Activated CD4-positive, alpha-beta T cell treated with anti-CD3 and anti-CD28 coated beads for 36 hours (primary cell): ENCODE data around the gene TROAP. TPM values are rescaled to one million over a fixed set of nuclear protein-coding genes. Genes with fewer than 3 reads are reported as not detected.

Experiments used
- ATAC-seq: fragments of 200-7000 bp; cut with Tn5 transposase; one replicate; pipeline ENCODE4 v1.10.0; 2021; ENCODE audit warnings: mild to moderate bottlenecking, moderate library complexity
- CTCF ChIA-PET: fragments of 350-600 bp; sonication (Branson Sonifier 250); formaldehyde crosslinking; loops from one replicate; lab custom pipeline; 2021; ENCODE audit warnings: antibody characterized with exemption; lab: Charles Lee
- POLR2A ChIA-PET: fragments of 350-600 bp; sonication (Branson Sonifier 250); formaldehyde crosslinking; loops from one replicate; lab custom pipeline; 2021; ENCODE audit warnings: antibody characterized with exemption, inconsistent platforms; lab: Charles Lee
- DNase-seq: peaks from one replicate; pipeline ENCODE4 v3.0.0-alpha.2; 2020
- H3K27ac Mint-ChIP-seq: one replicate; pipeline ENCODE4 v1.8.0; 2021; ENCODE audit warnings: mixed read lengths
- H3K27me3 Mint-ChIP-seq: one replicate; pipeline ENCODE4 v1.8.0; 2021; ENCODE audit warnings: mixed read lengths
- H3K36me3 Mint-ChIP-seq: one replicate; pipeline ENCODE4 v1.8.0; 2021; ENCODE audit warnings: low read depth, mixed read lengths
- H3K4me1 Mint-ChIP-seq: one replicate; pipeline ENCODE4 v1.8.0; 2021; ENCODE audit warnings: mixed read lengths
- H3K4me3 Mint-ChIP-seq: one replicate; pipeline ENCODE4 v1.8.0; 2021; ENCODE audit warnings: mild to moderate bottlenecking, moderate library complexity, mixed read lengths
- H3K9me3 Mint-ChIP-seq: one replicate; pipeline ENCODE4 v1.8.0; 2021; ENCODE audit warnings: low read depth, mixed read lengths
- intact Hi-C, 2 experiments: fragments of 100-400 bp; cut with DNase I in 1 of 2; cut with micrococcal nuclease in 1 of 2; formaldehyde crosslinking; loops; one replicate each; pipeline versions ENCODE4 v1.14.2 to v1.15.1; 2022 to 2024; cut with DNase I, micrococcal nuclease
- total RNA-seq, 2 experiments: library from RNA; stranded (reverse); gene quantifications; one replicate each; pipeline ENCODE4 v1.2.3, GENCODE V29; 2021

Gene TROAP
- total RNA-seq, 2 experiments from 2014 or later, result 64.5 to 84.3 TPM

- no peak within 1 kb of the TSS for H3K27ac Mint-ChIP-seq
- peak; percentile 92 for DNase-seq
- no peaks in the 10 kb centered on the region for H3K9me3 Mint-ChIP-seq
- ChIA-PET CTCF (interaction anchor here (0.6 to 1.9 kb wide), 11 partner anchors 10 to 1326 kb away, joined by 3 to 13 read pairs (median 3); partner anchors contain the start of genes PRPH and TROAP), POLR2A (no interaction called here)
- intact Hi-C loops, result loop anchor here in 1 of 2 experiments (1.0 kb wide), 2 partner anchors 40 to 49 kb away; no protein-coding TSS in a partner anchor
- peaks cover 25% of the 10 kb centered on the region for H3K4me1 Mint-ChIP-seq
- peak within 1 kb of the TSS; percentile 34 for H3K4me3 Mint-ChIP-seq
- peak; percentile 82 for ATAC-seq
- peaks cover 75% of the 10 kb centered on the region for H3K27me3 Mint-ChIP-seq
- H3K36me3 Mint-ChIP-seq, result peaks cover 2% of the 10 kb centered on the region
Measured at GRCh38 chr12:49336645-49337584, 13.9 kb downstream of the TROAP start, which contains the start of gene C1QL4. Gene C1QL4, minus strand, starts transcription at chr12:49337188. Its CDS starts 711 bp downstream, at chr12:49336477.

GRCh38 chr12:49338830-49339463 lies 15.9 kb downstream of the TROAP start:
- Mint-ChIP-seq H3K9me3 (no peaks in the 10 kb centered on the region), H3K36me3 (no peaks in the 10 kb centered on the region), H3K27ac (no peak overlapping the region), H3K4me3 (no peak overlapping the region), H3K27me3 (peaks cover 68% of the 10 kb centered on the region), H3K4me1 (peaks cover 35% of the 10 kb centered on the region)
- no peak for DNase-seq
- no peak for ATAC-seq
- intact Hi-C loops, result no loop called here
- CTCF ChIA-PET, result interaction anchor here (0.7 to 1.5 kb wide), 9 partner anchors 9 to 65 kb away, joined by 3 to 7 read pairs (median 3); partner anchors contain the start of genes PRPH and TROAP
- POLR2A ChIA-PET, result no interaction called here

- H3K4me3 Mint-ChIP-seq, result no peak overlapping the region
- POLR2A ChIA-PET, result no interaction called here
- no peak overlapping the region for H3K27ac Mint-ChIP-seq
- peaks cover 70% of the 10 kb centered on the region for H3K27me3 Mint-ChIP-seq
- no peaks in the 10 kb centered on the region for H3K36me3 Mint-ChIP-seq
- intact Hi-C loops, result no loop called here
- DNase-seq (no peak), ATAC-seq (no peak)
- H3K9me3 Mint-ChIP-seq, result no peaks in the 10 kb centered on the region
- CTCF ChIA-PET, result interaction anchor here (0.7 to 1.5 kb wide), 7 partner anchors 17 to 65 kb away, joined by 3 to 6 read pairs (median 3); partner anchors contain the start of genes PRPH and TROAP
- H3K4me1 Mint-ChIP-seq, result peaks cover 37% of the 10 kb centered on the region
Measured at GRCh38 chr12:49339464-49339861, 16.4 kb downstream of the TROAP start.

- peaks cover 38% of the 10 kb centered on the region for H3K4me1 Mint-ChIP-seq
- CTCF ChIA-PET, result interaction anchor here (1.1 to 3.8 kb wide), 7 partner anchors 17 to 72 kb away, joined by 3 to 74 read pairs (median 9); partner anchors contain the start of genes PRPH and TROAP
- no peak overlapping the region for H3K4me3 Mint-ChIP-seq
- intact Hi-C loops, result no loop called here
- POLR2A ChIA-PET, result no interaction called here
- peaks cover 65% of the 10 kb centered on the region for H3K27me3 Mint-ChIP-seq
- no peak for DNase-seq
- no peak for ATAC-seq
- no peaks in the 10 kb centered on the region for H3K9me3 Mint-ChIP-seq
- no peaks in the 10 kb centered on the region for H3K36me3 Mint-ChIP-seq
- H3K27ac Mint-ChIP-seq, result no peak overlapping the region
Measured at GRCh38 chr12:49340095-49340870, 17.2 kb downstream of the TROAP start.

- Mint-ChIP-seq H3K9me3 (no peaks in the 10 kb centered on the region), H3K27me3 (peaks cover 67% of the 10 kb centered on the region), H3K4me3 (no peak overlapping the region), H3K27ac (no peak overlapping the region), H3K4me1 (peaks cover 44% of the 10 kb centered on the region), H3K36me3 (no peaks in the 10 kb centered on the region)
- ATAC-seq (no peak), DNase-seq (no peak)
- POLR2A ChIA-PET, result no interaction called here
- intact Hi-C loops, result no loop called here
- CTCF ChIA-PET, result interaction anchor here (0.6 to 3.8 kb wide), 18 partner anchors 8 to 365 kb away, joined by 3 to 74 read pairs (median 9); partner anchors contain the start of genes PRPH, SPATS2 and TROAP
Measured at GRCh38 chr12:49340971-49341776, 18.1 kb downstream of the TROAP start.

GRCh38 chr12:49341777-49342065 lies 18.7 kb downstream of the TROAP start:
- ChIA-PET POLR2A (interaction anchor here (2.2 kb wide), 1 partner anchor 19 kb away, joined by 11 read pairs; the partner anchor contains the start of gene TROAP), CTCF (interaction anchor here (0.6 to 3.8 kb wide), 21 partner anchors 8 to 364 kb away, joined by 3 to 74 read pairs (median 9); partner anchors contain the start of genes PRPH, SPATS2 and TROAP)
- no peak overlapping the region for H3K4me3 Mint-ChIP-seq
- ATAC-seq, result no peak
- intact Hi-C loops, result loop anchor here (1.0 to 2.0 kb wide), 6 partner anchors 18 to 76 kb away; partner anchors contain the start of genes TROAP (in 1 of the 2) and TUBA1C (in 1 of the 2)
- peaks cover 70% of the 10 kb centered on the region for H3K27me3 Mint-ChIP-seq
- no peak overlapping the region for H3K27ac Mint-ChIP-seq
- H3K4me1 Mint-ChIP-seq, result peaks cover 47% of the 10 kb centered on the region
- DNase-seq, result no peak
- H3K36me3 Mint-ChIP-seq, result no peaks in the 10 kb centered on the region
- H3K9me3 Mint-ChIP-seq, result no peaks in the 10 kb centered on the region

- Mint-ChIP-seq H3K27me3 (peaks cover 71% of the 10 kb centered on the region), H3K4me1 (peaks cover 47% of the 10 kb centered on the region), H3K27ac (no peak overlapping the region), H3K4me3 (peak overlapping the region; percentile 47), H3K9me3 (no peaks in the 10 kb centered on the region), H3K36me3 (no peaks in the 10 kb centered on the region)
- intact Hi-C loops, result loop anchor here (1.0 to 2.0 kb wide), 6 partner anchors 19 to 77 kb away; partner anchors contain the start of genes TROAP (in 1 of the 2) and TUBA1C (in 1 of the 2)
- peak; percentile 92 for DNase-seq
- POLR2A ChIA-PET, result interaction anchor here (2.2 kb wide), 1 partner anchor 20 kb away, joined by 11 read pairs; the partner anchor contains the start of gene TROAP
- peak; percentile 81 for ATAC-seq
- CTCF ChIA-PET, result interaction anchor here (0.6 to 3.8 kb wide), 30 partner anchors 9 to 424 kb away, joined by 3 to 74 read pairs (median 6); partner anchors contain the start of genes PRPH, SPATS2 and TROAP
Measured at GRCh38 chr12:49342066-49342913, 19.2 kb downstream of the TROAP start.

GRCh38 chr12:49342914-49343731 lies 20.1 kb downstream of the TROAP start:
- no peak overlapping the region for H3K27ac Mint-ChIP-seq
- no peaks in the 10 kb centered on the region for H3K9me3 Mint-ChIP-seq
- ChIA-PET CTCF (interaction anchor here (0.6 to 3.8 kb wide), 28 partner anchors 9 to 563 kb away, joined by 3 to 74 read pairs (median 6); partner anchors contain the start of genes PRPH, SPATS2 and TROAP), POLR2A (interaction anchor here (0.6 to 2.2 kb wide), 3 partner anchors 11 to 211 kb away, joined by 3 to 11 read pairs (median 4); partner anchors contain the start of gene TROAP)
- peaks cover 41% of the 10 kb centered on the region for H3K4me1 Mint-ChIP-seq
- no peaks in the 10 kb centered on the region for H3K36me3 Mint-ChIP-seq
- ATAC-seq (peak; percentile 65), DNase-seq (peak; percentile 75)
- intact Hi-C loops, result loop anchor here (1.0 to 2.0 kb wide), 6 partner anchors 20 to 78 kb away; partner anchors contain the start of genes TROAP (in 1 of the 2) and TUBA1C (in 1 of the 2)
- peak overlapping the region; percentile 47 for H3K4me3 Mint-ChIP-seq
- H3K27me3 Mint-ChIP-seq, result peaks cover 66% of the 10 kb centered on the region
